Activated CD8-positive, alpha-beta memory T cell treated with anti-CD3 and anti-CD28 coated beads, Interleukin-2, amount 50 U/mL, for 24 hours (primary cell): ENCODE data around the gene CHRD.
"Not testable (repeated sequence)": the region's sequence is repeated elsewhere in the genome, so short reads cannot be mapped to it uniquely, and the experiment has no call there.

ENCODE experiments used
- DNase-seq: peaks from one replicate; pipeline ENCODE4 v3.0.0-alpha.2; 2020; ENCODE audit errors: extremely low read depth

Gene CHRD

DNA sequence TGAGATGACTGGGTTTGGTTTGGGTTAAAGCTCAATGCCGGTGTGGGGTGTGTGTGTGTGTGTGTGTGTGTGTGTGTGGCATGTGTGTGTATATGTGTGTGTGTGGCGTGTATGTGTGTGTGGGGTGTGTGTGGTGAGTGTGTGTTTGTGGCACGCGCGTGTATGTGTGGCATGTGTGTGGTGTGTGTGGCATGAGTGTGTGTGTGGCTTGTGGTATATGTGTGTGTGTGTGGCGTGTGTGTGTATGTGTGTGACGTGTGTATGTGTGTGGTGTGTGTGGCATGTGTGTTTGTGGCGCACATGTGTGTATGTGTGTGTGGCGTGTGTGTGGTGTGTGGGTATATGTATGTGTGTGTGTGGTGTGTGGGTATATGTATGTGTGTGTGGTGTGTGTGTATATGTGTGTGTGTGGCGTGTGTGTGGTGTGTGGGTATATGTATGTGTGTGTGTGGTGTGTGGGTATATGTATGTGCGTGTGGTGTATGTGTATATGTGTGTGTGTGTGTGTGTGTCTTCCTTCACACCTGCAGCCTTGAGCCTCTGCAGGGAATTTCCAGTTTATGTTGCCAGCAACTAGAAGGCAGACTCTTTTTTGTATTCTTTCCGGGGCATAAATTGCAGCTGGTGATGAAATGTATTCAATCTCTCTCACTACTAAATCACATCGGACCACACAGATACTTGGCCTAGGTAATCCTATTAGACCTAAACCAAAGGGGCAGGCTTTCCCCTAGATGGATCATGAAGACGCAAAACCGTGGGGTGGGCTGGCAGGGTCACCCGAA, 34.8 kb downstream of the CHRD start:
- DNase-seq = no peak

- DNase-seq = no peak
Measured at GRCh38 chr3:184415203-184415490, 35.3 kb downstream of the CHRD start.

- DNase-seq = peak; percentile 24
Measured at GRCh38 chr3:184417619-184418327, 37.9 kb downstream of the CHRD start.

DNA sequence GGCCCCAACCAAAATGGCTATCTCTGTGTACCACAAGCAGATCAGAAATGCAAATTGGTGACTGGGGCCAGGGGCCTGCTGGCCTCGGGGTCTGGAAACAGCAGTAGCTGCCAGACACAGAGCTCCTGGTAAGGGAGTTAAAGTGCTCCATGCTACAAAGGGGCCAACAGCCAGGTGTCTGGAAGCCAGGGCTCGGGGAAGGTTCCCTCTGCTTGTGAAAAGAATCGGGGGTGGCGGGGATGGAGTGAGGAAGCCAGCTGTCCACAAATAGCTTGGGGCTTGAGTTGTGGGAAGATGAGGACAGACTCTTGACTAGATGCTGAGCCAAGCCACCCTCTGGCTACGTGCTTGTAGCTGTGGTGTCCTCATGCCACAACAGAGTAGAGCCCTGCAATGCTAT, 39.3 kb downstream of the CHRD start:
- DNase-seq = no peak

DNA sequence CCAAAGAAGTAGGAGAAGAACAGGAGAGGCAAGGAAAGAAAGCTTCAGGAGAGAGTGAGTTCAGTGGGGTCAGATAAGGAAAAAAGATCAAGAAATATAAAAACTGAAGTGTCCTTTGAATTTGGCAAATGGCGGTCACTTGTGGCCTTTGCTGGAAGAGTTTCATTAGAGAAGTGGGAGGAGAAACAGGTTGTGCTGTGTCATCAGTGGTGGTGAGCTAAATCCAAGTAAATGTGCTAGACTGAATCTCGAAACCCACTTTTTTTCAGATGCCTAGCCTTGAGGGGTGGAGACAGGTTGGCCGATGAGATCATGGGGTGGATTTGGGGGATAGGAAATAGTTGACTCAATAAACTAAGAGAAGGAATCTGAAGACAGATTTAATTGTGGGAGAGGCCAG, 43.7 kb downstream of the CHRD start:
- no peak for DNase-seq

DNA sequence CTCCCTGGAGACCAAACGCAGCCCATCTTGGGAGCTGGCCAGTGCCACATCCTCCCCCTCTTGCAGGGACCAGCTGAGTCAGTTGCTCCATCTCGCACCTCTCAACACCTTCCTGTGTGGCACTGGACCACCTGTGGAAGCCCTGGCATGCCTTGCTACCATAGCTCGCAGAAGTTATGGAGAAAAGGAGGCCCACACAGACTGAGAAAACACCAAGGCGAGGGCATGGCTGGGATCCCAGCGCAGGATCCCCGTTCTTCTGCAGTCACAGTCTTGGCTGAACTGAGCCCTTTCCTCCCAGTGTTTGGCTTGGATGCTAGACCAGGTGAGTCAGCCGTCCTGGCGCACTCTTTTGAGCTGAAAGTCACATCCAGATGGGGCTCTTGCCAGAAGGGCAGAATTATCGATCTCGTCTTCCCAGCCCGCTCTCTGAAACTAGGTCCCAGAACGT, 46.9 kb downstream of the CHRD start:
- no peak for DNase-seq

DNA sequence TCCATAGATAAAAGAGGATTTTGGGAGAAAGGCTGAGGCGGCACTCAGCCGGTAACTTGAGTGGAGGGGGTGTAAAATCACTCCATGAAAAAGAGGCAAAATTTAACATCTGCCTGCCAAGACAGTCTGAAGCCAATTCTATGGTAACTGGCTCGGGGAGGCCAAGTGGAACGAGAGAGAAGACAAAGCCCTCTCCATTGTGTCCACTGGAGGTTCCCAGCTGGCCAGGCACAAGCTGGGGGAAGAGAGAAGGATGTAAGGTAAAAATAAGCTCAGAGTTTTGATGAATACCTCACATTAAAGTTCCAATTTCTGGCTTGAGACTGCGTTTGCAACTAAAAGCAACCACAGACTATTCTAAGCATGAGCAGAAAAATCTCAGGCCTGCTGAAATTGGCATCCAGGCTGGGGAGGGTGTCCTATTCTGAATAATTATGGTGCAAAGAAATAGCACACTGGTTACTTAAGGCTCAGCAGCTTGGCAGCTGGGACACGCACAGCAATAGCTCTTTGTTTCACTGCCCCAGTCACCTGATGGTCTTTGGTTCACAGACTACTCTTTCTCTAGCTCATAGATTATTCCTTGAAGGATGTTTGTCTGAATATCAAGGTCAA, 48.8 kb downstream of the CHRD start:
- DNase-seq = no peak

DNA sequence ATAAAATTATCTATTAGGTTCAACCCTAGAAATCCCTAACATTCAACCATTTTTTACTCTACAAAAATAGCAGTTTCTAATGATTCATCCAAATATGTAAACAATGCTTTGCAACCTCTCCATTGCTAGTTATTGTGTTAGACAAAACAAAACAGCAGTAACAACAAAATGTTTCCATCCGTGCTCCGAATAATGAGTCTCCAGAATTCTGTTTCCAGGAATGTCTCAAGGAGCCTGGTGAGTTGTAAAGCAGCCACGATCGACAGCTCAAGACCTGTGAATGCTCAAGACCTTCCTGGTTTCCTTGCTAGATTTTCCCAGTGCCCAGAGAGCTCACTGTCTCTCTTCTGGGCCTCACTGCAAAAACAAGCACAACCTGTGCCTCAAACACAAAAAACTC, 49.9 kb downstream of the CHRD start:
- DNase-seq = no peak

DNA sequence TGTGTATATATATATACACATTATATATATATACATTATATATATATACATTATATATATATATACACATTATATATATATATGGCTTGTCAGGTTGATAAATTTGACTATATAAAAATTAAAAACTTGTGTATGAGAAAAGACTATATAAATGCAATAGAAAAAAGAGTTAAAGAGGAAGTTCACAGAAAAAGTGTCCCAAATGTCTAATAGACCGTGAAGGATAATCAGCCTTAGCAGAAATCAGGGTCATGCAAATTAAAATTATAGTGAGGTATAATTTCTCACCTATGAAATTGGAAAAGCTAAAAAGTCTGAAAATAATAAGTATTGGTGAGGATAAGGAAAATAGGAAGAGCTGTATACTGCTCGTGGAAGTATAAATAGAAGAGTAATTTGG, 51.1 kb downstream of the CHRD start:
- DNase-seq = no peak

DNA sequence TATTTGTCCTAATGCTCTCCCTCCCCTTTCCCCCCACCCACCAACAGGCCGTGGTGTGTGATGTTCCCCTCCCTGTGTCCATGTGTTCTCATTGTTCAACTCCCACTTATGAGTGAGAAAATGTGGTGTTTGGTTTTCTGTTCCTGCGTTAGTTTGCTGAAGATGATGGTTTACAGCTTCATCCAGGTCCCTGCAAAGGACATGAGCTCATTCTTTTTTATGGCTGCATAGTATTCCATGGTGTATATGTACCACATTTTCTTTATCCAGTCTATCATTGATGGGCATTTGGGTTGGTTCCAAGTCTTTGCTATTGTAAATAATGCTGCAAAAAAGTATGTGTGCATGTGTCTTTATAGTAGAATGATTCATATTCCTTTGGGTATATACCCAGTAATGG, 53.3 kb downstream of the CHRD start:
- not testable (repeated sequence) for DNase-seq

GRCh38 chr3:184439096-184439495, 59.2 kb downstream of the CHRD start:
- no peak for DNase-seq
